Muscle layer of duodenum (tissue), 2 donors: Measurements from ENCODE around the gene AAGAB.

Experiments
- H3K27ac ChIP-seq: one replicate; pipeline ENCODE4 v1.7.0; 2013; ENCODE audit warnings: mild to moderate bottlenecking, low read length
- H3K27me3 ChIP-seq: one replicate; pipeline ENCODE4 v1.7.0; 2013; ENCODE audit warnings: low read depth, mild to moderate bottlenecking, control low read depth, low read length
- H3K36me3 ChIP-seq, 2 donors: one replicate each; pipeline ENCODE4 v1.7.0; 2013; ENCODE audit warnings: low read length in 2 of 2, control low read depth in 1 of 2, mild to moderate bottlenecking in 1 of 2; ENCODE audit not compliant: insufficient read depth in 2 of 2, control insufficient read depth in 1 of 2
- H3K4me1 ChIP-seq, 2 donors: one replicate each; pipeline ENCODE4 v1.7.0; 2013; ENCODE audit warnings: low read length in 2 of 2, mild to moderate bottlenecking in 2 of 2, control low read depth in 1 of 2, moderate library complexity in 1 of 2; ENCODE audit not compliant: insufficient read depth in 2 of 2, control insufficient read depth in 1 of 2
- H3K4me3 ChIP-seq, 2 donors: one replicate each; pipeline ENCODE4 v1.7.0; 2013; ENCODE audit warnings: low read length in 2 of 2, low read depth in 1 of 2, mild to moderate bottlenecking in 1 of 2
- H3K9me3 ChIP-seq, 2 donors: one replicate each; pipeline ENCODE4 v1.7.0; 2013; ENCODE audit warnings: low read length in 2 of 2, control low read depth in 1 of 2, mild to moderate bottlenecking in 1 of 2; ENCODE audit not compliant: control insufficient read depth in 1 of 2
- donor health status: healthy.

The AAGAB gene

DNA sequence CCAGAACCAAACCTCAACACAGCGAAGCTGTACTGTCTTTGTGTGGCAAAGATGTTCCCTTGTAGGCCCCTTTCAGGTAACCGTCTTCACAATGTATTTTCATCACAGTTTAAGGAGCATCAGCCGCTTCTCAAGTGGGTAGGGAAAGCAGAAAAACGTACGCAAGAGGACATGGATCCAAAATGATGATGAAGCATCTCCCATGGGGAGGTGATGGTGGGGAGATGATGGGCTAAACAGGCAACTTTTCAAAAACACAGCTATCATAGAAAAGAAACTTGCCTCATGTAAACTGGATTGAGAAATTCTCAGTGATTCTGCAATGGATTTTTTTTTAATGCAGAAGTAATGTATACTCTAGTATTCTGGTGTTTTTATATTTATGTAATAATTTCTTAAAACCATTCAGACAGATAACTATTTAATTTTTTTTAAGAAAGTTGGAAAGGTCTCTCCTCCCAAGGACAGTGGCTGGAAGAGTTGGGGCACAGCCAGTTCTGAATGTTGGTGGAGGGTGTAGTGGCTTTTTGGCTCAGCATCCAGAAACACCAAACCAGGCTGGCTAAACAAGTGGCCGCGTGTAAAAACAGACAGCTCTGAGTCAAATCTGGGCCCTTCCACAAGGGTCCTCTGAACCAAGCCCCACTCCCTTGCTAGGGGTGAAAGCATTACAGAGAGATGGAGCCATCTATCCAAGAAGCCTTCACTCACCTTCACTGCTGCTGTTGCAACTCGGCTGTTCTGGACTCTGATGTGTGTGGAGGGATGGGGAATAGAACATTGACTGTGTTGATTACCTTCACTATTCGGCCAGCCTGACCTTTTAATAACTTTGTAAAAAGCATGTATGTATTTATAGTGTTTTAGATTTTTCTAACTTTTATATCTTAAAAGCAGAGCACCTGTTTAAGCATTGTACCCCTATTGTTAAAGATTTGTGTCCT is 60.0 kb downstream of the AAGAB start:
- no peaks in the 10 kb centered on the region for H3K27me3 ChIP-seq
- peak overlapping the region; percentile 13 for H3K27ac ChIP-seq
- H3K4me1 ChIP-seq = peaks cover 4 to 20% of the 10 kb centered on the region in 2 donors
- H3K4me3 ChIP-seq = no peak overlapping the region
- H3K9me3 ChIP-seq = no peaks in the 10 kb centered on the region
- peaks cover 10 to 19% of the 10 kb centered on the region in 2 donors for H3K36me3 ChIP-seq

GRCh38 chr15:67193223-67193990 is 61.1 kb downstream of the AAGAB start:
- H3K4me1 ChIP-seq = peaks cover 10 to 25% of the 10 kb centered on the region in 2 donors
- peak overlapping the region; percentile 13 for H3K27ac ChIP-seq
- no peak overlapping the region for H3K4me3 ChIP-seq

GRCh38 chr15:67192185-67192820 is 62.2 kb downstream of the AAGAB start:
- Histone ChIP-seq H3K9me3 (no peaks in the 10 kb centered on the region), H3K4me1 (peaks cover 10 to 34% of the 10 kb centered on the region in 2 donors), H3K27ac (no peak overlapping the region), H3K27me3 (no peaks in the 10 kb centered on the region), H3K4me3 (no peak overlapping the region), H3K36me3 (peaks cover 19 to 24% of the 10 kb centered on the region in 2 donors)

More at GRCh38 chr15:67193223-67193990, 61.1 kb downstream of the AAGAB start:
- peaks cover 17 to 19% of the 10 kb centered on the region in 2 donors for H3K36me3 ChIP-seq
- no peaks in the 10 kb centered on the region for H3K27me3 ChIP-seq
- no peaks in the 10 kb centered on the region for H3K9me3 ChIP-seq

GRCh38 chr15:67190813-67191212 is 63.6 kb downstream of the AAGAB start:
- peaks cover 13 to 46% of the 10 kb centered on the region in 2 donors for H3K4me1 ChIP-seq
- H3K27ac ChIP-seq = no peak overlapping the region
- no peaks in the 10 kb centered on the region for H3K9me3 ChIP-seq
- no peak overlapping the region for H3K4me3 ChIP-seq
- H3K36me3 ChIP-seq = peaks cover 19 to 29% of the 10 kb centered on the region in 2 donors
- H3K27me3 ChIP-seq = no peaks in the 10 kb centered on the region

GRCh38 chr15:67190326-67190725 is 64.1 kb downstream of the AAGAB start:
- H3K4me3 ChIP-seq = no peak overlapping the region
- H3K27ac ChIP-seq = peak overlapping the region; percentile 17
- H3K4me1 ChIP-seq = peaks cover 16 to 51% of the 10 kb centered on the region in 2 donors
- H3K36me3 ChIP-seq = peaks cover 19 to 29% of the 10 kb centered on the region in 2 donors
- no peaks in the 10 kb centered on the region for H3K9me3 ChIP-seq
- no peaks in the 10 kb centered on the region for H3K27me3 ChIP-seq

DNA sequence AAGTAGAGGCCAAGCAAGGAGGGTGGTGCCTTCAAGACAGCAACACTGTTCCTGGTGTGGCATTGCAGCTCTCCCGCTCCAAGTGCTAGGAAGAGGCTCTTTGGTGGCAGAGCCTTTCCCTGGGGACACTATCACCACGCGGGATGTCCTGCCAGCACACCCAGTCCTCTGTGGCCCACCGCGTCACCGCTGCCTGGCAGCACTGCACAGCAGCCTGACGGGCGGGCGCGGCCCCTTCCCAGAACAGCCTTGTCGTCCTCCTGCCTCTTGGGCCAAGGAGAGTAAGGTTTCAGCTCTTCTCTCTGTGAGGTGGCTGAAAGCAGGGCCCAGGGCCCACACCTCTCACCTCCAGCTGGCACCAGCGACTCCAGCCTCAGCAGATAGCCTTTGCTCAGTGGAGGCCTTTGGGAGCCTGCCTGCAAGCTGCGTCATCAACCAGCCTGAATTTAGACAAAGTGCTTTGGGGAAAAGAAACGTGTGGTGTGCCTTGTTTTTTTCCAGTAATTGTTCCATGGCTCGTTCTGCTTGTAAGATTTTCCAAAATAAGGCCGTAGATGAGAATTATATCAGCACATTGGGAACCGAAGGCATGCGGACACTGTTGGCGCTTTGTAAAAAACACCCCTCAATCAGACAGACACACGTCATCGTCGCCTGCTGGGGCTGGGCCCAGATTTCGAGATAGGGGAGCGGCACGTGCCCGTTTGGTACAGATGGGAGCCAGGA is 65.0 kb downstream of the AAGAB start:
- H3K9me3 ChIP-seq = no peaks in the 10 kb centered on the region
- H3K27me3 ChIP-seq = no peaks in the 10 kb centered on the region
- peaks cover 16 to 52% of the 10 kb centered on the region in 2 donors for H3K4me1 ChIP-seq
- H3K4me3 ChIP-seq = no peak overlapping the region
- peak overlapping the region; percentile 64 for H3K27ac ChIP-seq
- peaks cover 26 to 35% of the 10 kb centered on the region in 2 donors for H3K36me3 ChIP-seq

DNA sequence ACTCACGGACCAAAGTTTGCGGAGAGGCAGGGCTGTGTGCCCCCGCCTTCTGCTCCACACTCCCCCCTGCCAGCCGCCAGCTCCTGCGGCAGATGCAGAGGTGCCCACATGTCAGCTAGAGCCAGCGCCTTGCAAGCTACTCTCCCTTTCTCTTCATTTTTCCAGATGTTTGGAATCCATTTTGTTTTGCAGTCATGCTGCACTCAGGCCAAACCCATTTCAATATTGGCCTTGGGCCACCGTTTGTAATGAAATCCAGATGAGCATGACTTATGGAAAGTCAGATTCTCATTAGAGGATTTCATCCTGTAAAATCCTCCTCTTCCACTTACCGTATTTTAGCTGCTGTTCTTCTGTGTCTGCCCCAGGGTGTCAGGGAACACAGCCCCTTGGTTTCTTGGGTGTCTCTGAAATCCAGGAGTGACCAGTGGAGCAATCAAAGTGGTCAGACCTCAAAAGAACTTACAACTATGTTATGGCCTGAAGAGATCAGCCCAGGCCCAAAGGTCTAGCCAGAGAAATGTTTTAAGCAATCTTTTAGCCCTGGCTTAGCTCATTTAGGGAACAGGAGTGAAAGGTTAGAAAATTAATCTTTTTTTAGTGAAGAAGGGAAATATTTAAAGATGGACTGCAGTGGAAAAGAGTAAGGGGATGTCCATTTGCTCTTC is 65.8 kb downstream of the AAGAB start:
- Histone ChIP-seq H3K4me3 (no peak overlapping the region), H3K4me1 (peaks cover 15 to 47% of the 10 kb centered on the region in 2 donors), H3K36me3 (peaks cover 28 to 36% of the 10 kb centered on the region in 2 donors), H3K27ac (peak overlapping the region; percentile 64), H3K9me3 (no peaks in the 10 kb centered on the region), H3K27me3 (no peaks in the 10 kb centered on the region)

GRCh38 chr15:67187351-67187854 is 67.1 kb downstream of the AAGAB start:
- H3K27ac ChIP-seq = no peak overlapping the region
- no peaks in the 10 kb centered on the region for H3K9me3 ChIP-seq
- peaks cover 28 to 38% of the 10 kb centered on the region in 2 donors for H3K36me3 ChIP-seq
- no peak overlapping the region for H3K4me3 ChIP-seq
- peaks cover 12 to 37% of the 10 kb centered on the region in 2 donors for H3K4me1 ChIP-seq
- H3K27me3 ChIP-seq = no peaks in the 10 kb centered on the region

GRCh38 chr15:67186688-67187087 is 67.8 kb downstream of the AAGAB start:
- H3K36me3 ChIP-seq = peaks cover 23 to 36% of the 10 kb centered on the region in 2 donors

DNA sequence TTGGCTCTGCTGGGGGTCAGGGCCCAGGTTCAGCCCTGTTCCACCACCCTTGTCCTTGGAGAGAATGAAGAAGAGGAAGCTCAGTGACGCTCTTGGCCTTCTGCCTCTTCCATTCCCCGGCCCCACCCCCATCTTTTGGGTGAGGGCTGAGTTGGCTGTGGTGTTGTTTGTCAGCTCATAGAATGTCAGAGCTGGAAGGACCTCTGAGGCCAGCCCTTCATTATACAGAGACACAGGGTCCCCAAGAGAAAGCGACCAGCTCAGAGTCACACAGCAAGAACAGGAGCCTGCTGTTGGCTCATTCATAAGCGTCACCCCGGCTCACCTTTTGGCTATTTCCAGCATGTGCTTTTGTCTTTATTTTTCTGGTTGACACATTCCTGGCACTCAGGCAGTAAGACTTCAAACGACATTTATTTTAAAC is 68.2 kb downstream of the AAGAB start:
- Histone ChIP-seq H3K27me3 (no peaks in the 10 kb centered on the region), H3K36me3 (peaks cover 19 to 31% of the 10 kb centered on the region in 2 donors), H3K9me3 (no peaks in the 10 kb centered on the region), H3K4me1 (peaks cover 12 to 37% of the 10 kb centered on the region in 2 donors), H3K27ac (no peak overlapping the region), H3K4me3 (no peak overlapping the region)

More at GRCh38 chr15:67186688-67187087, 67.8 kb downstream of the AAGAB start:
- Histone ChIP-seq H3K4me3 (no peak overlapping the region), H3K9me3 (no peaks in the 10 kb centered on the region), H3K27me3 (no peaks in the 10 kb centered on the region), H3K4me1 (peaks cover 12 to 37% of the 10 kb centered on the region in 2 donors), H3K27ac (no peak overlapping the region)
